Activated T-cell treated with anti-CD3 and anti-CD28 coated beads for 48 hours (primary cell): Measurements from ENCODE around the gene STARD7.
"Not testable (repeated sequence)": the region's sequence is repeated elsewhere in the genome, so short reads cannot be mapped to it uniquely, and the experiment has no call there.

ENCODE experiments used
- DNase-seq: peaks from one replicate; pipeline ENCODE4 v3.0.0-alpha.2; 2020; ENCODE audit warnings: low read depth

STARD7 gene

GRCh38 chr2:96163768-96164429 lies 44.7 kb downstream of the STARD7 start:
- DNase-seq: peak; percentile 81

- DNase-seq: no peak
These were observed 45.2 kb downstream of the STARD7 start for GRCh38 chr2:96163415-96163767.

GRCh38 chr2:96161898-96162297 lies 46.7 kb downstream of the STARD7 start:
- DNase-seq: no peak

GRCh38 chr2:96160366-96160765 lies 48.3 kb downstream of the STARD7 start:
- DNase-seq: not testable (repeated sequence)

- DNase-seq: peak; percentile 56
These were observed 49.4 kb downstream of the STARD7 start for GRCh38 chr2:96159084-96159830.

GRCh38 chr2:96158554-96158940 lies 50.1 kb downstream of the STARD7 start:
- DNase-seq: no peak

- DNase-seq: peak; percentile 96
These were observed 50.7 kb downstream of the STARD7 start for GRCh38 chr2:96157649-96158553.

- no peak for DNase-seq
These were observed 51.5 kb downstream of the STARD7 start for GRCh38 chr2:96156926-96157648.

GRCh38 chr2:96156011-96156820 lies 52.4 kb downstream of the STARD7 start:
- DNase-seq: peak; percentile 57

GRCh38 chr2:96154506-96155380 lies 53.9 kb downstream of the STARD7 start:
- no peak for DNase-seq

- no peak for DNase-seq
These were observed 54.6 kb downstream of the STARD7 start for GRCh38 chr2:96153991-96154431.

GRCh38 chr2:96153291-96153713 lies 55.3 kb downstream of the STARD7 start:
- no peak for DNase-seq

- DNase-seq: no peak
These were observed 56.1 kb downstream of the STARD7 start for GRCh38 chr2:96152304-96153161.

GRCh38 chr2:96151595-96152303 lies 56.9 kb downstream of the STARD7 start:
- DNase-seq: no peak

- DNase-seq: no peak
These were observed 57.6 kb downstream of the STARD7 start for GRCh38 chr2:96150791-96151594.

- DNase-seq: no peak
These were observed 58.5 kb downstream of the STARD7 start for GRCh38 chr2:96150007-96150640.
